Panc1 (cell line): ENCODE measurements around the gene DCST2. TPM values are rescaled to one million over a fixed set of nuclear protein-coding genes. Genes with fewer than 3 reads are reported as not detected.

ENCODE experiments used
- ATAC-seq: fragments of 200-7000 bp; cut with Tn5 transposase; 2 replicates; pipeline ENCODE4 v1.9.1; 2020; ENCODE audit warnings: mild to moderate bottlenecking, moderate library complexity
- BruUV-seq: library from RNA; stranded (reverse); fragments of 400-500 nt; replicated peaks from 2 replicates; lab custom pipeline; 2021; lab: Mats Ljungman, UMichigan
- CTCF ChIA-PET: fragments of 300-600 bp; sonication (Branson Sonifier 250); formaldehyde crosslinking; loops from one replicate; lab custom pipeline; 2022; ENCODE audit warnings: antibody characterized with exemption; lab: Charles Lee
- POLR2A ChIA-PET: fragments of 300-600 bp; sonication (Branson Sonifier 250); formaldehyde crosslinking; loops from one replicate; lab custom pipeline; 2022; ENCODE audit warnings: antibody characterized with exemption; lab: Charles Lee
- DNase-seq: peaks from one replicate; pipeline ENCODE4 v3.0.0-alpha.2; 2010; ENCODE audit warnings: low read depth, low spot score
- H3K27ac ChIP-seq: 2 replicates; pipeline ENCODE4 v1.5.1; 2011; ENCODE audit warnings: mild to moderate bottlenecking, low read length, inconsistent platforms
- H3K27me3 ChIP-seq: fragments of 200-500 bp; sonication (Bioruptor generic); 2 replicates; pipeline ENCODE4 v1.6.0; 2014; ENCODE audit warnings: low read length, inconsistent platforms; ENCODE audit not compliant: control insufficient read depth, insufficient read depth
- H3K36me3 ChIP-seq: fragments of 200-500 bp; sonication (Bioruptor generic); 2 replicates; pipeline ENCODE4 v1.5.1; 2014; ENCODE audit warnings: inconsistent platforms, mild to moderate bottlenecking, low read length, moderate library complexity; ENCODE audit not compliant: control insufficient read depth, insufficient read depth
- H3K4me1 ChIP-seq: 2 replicates; pipeline ENCODE4 v1.5.1; 2011; ENCODE audit warnings: inconsistent platforms, mild to moderate bottlenecking, low read length, moderate library complexity; ENCODE audit not compliant: control insufficient read depth, insufficient read depth
- H3K4me3 ChIP-seq, 2 experiments: 2 replicates each; pipeline ENCODE4 v1.5.1; 2011 to 2012; ENCODE audit warnings: low read depth in 2 of 2, low read length in 2 of 2, mild to moderate bottlenecking in 2 of 2, inconsistent platforms in 1 of 2, moderate library complexity in 1 of 2
- H3K9me3 ChIP-seq: fragments of 200-500 bp; sonication (Bioruptor generic); 2 replicates; pipeline ENCODE4 v1.5.1; 2014; ENCODE audit warnings: low read depth, mild to moderate bottlenecking, inconsistent platforms, low read length, moderate library complexity; ENCODE audit not compliant: control insufficient read depth, insufficient read depth
- POLR2AphosphoS5 ChIP-seq: IDR thresholded peaks from 2 replicates; pipeline ENCODE4 v1.6.1; 2012; ENCODE audit warnings: mild to moderate bottlenecking, low read depth, low read length, moderate library complexity
- REST ChIP-seq, 2 experiments: IDR thresholded peaks; 2 replicates each; pipeline ENCODE4 v1.6.1; 2011 to 2012; ENCODE audit warnings: low read depth in 2 of 2, control low read depth in 1 of 2, low read length in 1 of 2, mild to moderate bottlenecking in 1 of 2, moderate library complexity in 1 of 2; ENCODE audit not compliant: insufficient read depth in 1 of 2
- SIN3A ChIP-seq: IDR thresholded peaks from 2 replicates; pipeline ENCODE4 v1.6.1; 2012; ENCODE audit warnings: low read depth, mild to moderate bottlenecking, low read length, moderate library complexity, borderline replicate concordance; ENCODE audit not compliant: insufficient read depth
- in situ Hi-C: cut with HindIII; loops from 2 replicates; pipeline ENCODE4 v1.10.0; 2016; ENCODE audit warnings: low sequenced_read_pairs, low pct_unique_long_range_greater_than_20kb
- intact Hi-C: fragments of 100-400 bp; cut with micrococcal nuclease; formaldehyde crosslinking; loops from one replicate; pipeline ENCODE4 v1.10.0; 2022; ENCODE audit not compliant: unreplicated experiment
- total RNA-seq: library from RNA; stranded (reverse); gene quantifications from one replicate; pipeline ENCODE4 v1.2.1, GENCODE V29; 2021; ENCODE audit not compliant: unreplicated experiment
- TF ChIP-seq, protein P1 (sequence below): fragments of 450-650 bp; IDR thresholded peaks from 2 replicates; pipeline ENCODE4 v1.5.1; 2017; ENCODE audit warnings: mild to moderate bottlenecking

The DCST2 gene
- total RNA-seq, 1 experiment from 2014 or later, result 0.13 TPM

GRCh38 chr1:154983776-154984466, 49.7 kb downstream of the DCST2 start:
- Histone ChIP-seq H3K4me1 (peaks cover 8% of the 10 kb centered on the region), H3K9me3 (no peaks in the 10 kb centered on the region), H3K4me3 (peak overlapping the region; percentile 55 to 86), H3K36me3 (peaks cover 7% of the 10 kb centered on the region; the same call in 1 of the 2 replicates), H3K27ac (peak overlapping the region; percentile 84), H3K27me3 (no peaks in the 10 kb centered on the region)
- no peak for ATAC-seq
- in situ Hi-C loops, result no loop called here
- TF ChIP-seq REST (IDR thresholded peaks at IDR 0.05; ENCODE audit: insufficient read depth in 1 of 2, low read depth in 2 of 2, low read length in 1 of 2) (no peak), SIN3A (no peak)
- TF ChIP-seq, protein P1, sequence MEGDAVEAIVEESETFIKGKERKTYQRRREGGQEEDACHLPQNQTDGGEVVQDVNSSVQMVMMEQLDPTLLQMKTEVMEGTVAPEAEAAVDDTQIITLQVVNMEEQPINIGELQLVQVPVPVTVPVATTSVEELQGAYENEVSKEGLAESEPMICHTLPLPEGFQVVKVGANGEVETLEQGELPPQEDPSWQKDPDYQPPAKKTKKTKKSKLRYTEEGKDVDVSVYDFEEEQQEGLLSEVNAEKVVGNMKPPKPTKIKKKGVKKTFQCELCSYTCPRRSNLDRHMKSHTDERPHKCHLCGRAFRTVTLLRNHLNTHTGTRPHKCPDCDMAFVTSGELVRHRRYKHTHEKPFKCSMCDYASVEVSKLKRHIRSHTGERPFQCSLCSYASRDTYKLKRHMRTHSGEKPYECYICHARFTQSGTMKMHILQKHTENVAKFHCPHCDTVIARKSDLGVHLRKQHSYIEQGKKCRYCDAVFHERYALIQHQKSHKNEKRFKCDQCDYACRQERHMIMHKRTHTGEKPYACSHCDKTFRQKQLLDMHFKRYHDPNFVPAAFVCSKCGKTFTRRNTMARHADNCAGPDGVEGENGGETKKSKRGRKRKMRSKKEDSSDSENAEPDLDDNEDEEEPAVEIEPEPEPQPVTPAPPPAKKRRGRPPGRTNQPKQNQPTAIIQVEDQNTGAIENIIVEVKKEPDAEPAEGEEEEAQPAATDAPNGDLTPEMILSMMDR, result no peak
- intact Hi-C loops, result no loop called here
- CTCF ChIA-PET, result interaction anchor here (1.3 kb wide), 1 partner anchor 15 kb away, joined by 3 read pairs; no protein-coding TSS in a partner anchor
- POLR2A ChIA-PET, result interaction anchor here (1.2 kb wide), 1 partner anchor 9 kb away, joined by 3 read pairs; the partner anchor contains the start of gene LENEP
- no TSS peak for BruUV-seq
- DNase-seq, result no peak

DNA sequence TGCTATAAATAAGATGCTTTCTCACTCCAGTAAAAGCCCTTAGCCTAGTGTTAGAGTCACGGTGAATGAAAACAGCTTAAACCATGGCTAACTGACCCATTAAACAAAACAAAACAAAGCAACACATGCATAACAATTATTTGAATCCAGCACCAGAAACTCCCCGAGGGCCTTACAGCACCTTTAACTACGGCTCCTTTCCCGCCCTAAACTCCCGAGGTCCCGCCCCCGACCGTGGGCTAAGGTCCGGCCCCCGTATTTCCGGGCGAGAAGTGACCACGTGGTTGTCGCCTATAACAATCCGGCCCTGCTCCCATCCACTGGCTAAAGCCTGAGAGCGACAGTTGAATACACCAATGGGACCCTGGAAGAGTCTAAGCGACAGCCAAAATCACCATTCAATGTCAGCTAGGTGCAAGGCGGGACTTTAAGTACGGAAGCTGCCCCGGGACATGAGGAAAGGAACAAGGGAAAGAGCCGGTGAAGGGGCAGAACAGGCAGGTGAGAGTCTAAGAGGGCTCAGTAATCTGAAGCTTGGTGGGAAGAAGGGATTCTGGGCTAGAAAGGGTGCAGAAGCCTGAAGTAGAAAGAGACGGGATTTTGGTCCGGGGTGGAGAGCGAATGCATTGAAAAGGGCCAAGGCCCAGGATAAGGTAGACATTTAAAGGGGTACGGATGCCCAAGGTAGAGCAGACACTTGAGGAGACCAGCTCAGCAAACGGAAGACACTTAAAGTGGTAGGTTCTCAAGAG, 50.5 kb downstream of the DCST2 start, which contains the start of gene FLAD1:
FLAD1 (plus strand) TSS at position 448 of the 752 bp plus-strand sequence. CDS start 351 bp downstream, outside the sequence.
- TF ChIP-seq POLR2AphosphoS5, result peak; percentile 74
- peak; percentile 52; the same call in 1 of the 2 replicates for TF ChIP-seq SIN3A
- TF ChIP-seq, protein P1, result no peak
- DNase-seq (peak; percentile 100), ATAC-seq (peak; percentile 99)
- POLR2A ChIA-PET, result interaction anchor here (1.0 to 1.7 kb wide), 3 partner anchors 9 to 17 kb away, joined by 3 to 10 read pairs (median 6); partner anchors contain the start of gene LENEP
- BruUV-seq, result no TSS peak
- Histone ChIP-seq H3K36me3 (peaks cover 12% of the 10 kb centered on the region), H3K4me3 (peak within 1 kb of the TSS; percentile 55 to 86), H3K9me3 (no peaks in the 10 kb centered on the region), H3K27me3 (no peaks in the 10 kb centered on the region), H3K27ac (peak within 1 kb of the TSS; percentile 94), H3K4me1 (peaks cover 12% of the 10 kb centered on the region)
- in situ Hi-C loops, result no loop called here
- intact Hi-C loops, result no loop called here
- CTCF ChIA-PET, result interaction anchor here (0.7 to 1.3 kb wide), 2 partner anchors 16 to 107 kb away, joined by 3 to 4 read pairs; no protein-coding TSS in a partner anchor
